K562 (cell line): ENCODE results near the gene PARD3B.

Experiments used
- IRF1 ChIP-seq: sonication (generic); formaldehyde crosslinking; IDR thresholded peaks from 2 replicates; pipeline ENCODE4 v1.8.0; 2022; ENCODE audit warnings: missing genetic modification reagents, mild to moderate bottlenecking, borderline replicate concordance
- YY1 ChIP-seq, 3 experiments: IDR thresholded peaks; 2 replicates each; pipeline ENCODE4 v1.6.1; 2011; ENCODE audit warnings: low read length in 2 of 3, mild to moderate bottlenecking in 2 of 3, moderate library complexity in 2 of 3, borderline replicate concordance in 1 of 3, control low read depth in 1 of 3, low read depth in 1 of 3; ENCODE audit not compliant: insufficient read depth in 3 of 3, insufficient replicate concordance in 2 of 3, control insufficient read depth in 1 of 3, insufficient read length in 1 of 3; ENCODE audit errors: extremely low read depth in 1 of 3
- ZKSCAN1 ChIP-seq: fragments of 150-350 bp; IDR thresholded peaks from 2 replicates; pipeline ENCODE4 v1.6.1; 2016; ENCODE audit warnings: low read depth, low read length

GRCh38 chr2:205199165-205199850 lies 654.0 kb downstream of the PARD3B start:
- TF ChIP-seq ZKSCAN1 = peak; percentile 76
- TF ChIP-seq YY1 (IDR thresholded peaks at IDR 0.05; ENCODE audit: borderline replicate concordance in 1 of 3, control insufficient read depth in 1 of 3, extremely low read depth in 1 of 3, insufficient read depth in 3 of 3, insufficient read length in 1 of 3, insufficient replicate concordance in 2 of 3, low read depth in 1 of 3, low read length in 2 of 3) = no peak
- no peak for TF ChIP-seq IRF1 (CRISPR knock-in tag)
